CD4-positive, alpha-beta T cell treated with Interleukin-6 for 4 hours (primary cell): ENCODE data around the gene TMEM117.
"Not testable (repeated sequence)": the region's sequence is repeated elsewhere in the genome, so short reads cannot be mapped to it uniquely, and the experiment has no call there.

Experiments
- DNase-seq: peaks from one replicate; pipeline ENCODE4 v3.0.0-alpha.2; 2020; ENCODE audit warnings: mixed read lengths

TMEM117 gene

DNA sequence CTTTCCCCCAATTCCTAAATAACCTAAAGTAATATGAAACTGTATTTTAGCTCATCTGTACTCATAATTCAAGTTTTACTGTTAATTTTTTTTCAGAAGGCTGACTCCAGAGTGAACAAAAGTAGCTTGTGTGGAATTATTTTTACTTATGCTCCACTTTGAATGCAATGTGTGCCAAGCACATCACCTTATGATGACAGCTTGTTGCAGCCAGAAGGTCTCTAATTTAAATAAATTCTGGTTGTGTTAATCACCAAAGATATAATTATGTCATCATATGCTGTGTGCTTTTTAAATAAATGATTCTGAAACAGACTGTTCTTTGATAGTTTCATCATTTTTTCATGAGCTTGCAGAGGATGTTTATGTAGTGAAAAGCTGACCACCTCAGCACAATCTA, 283.1 kb downstream of the TMEM117 start:
- no peak for DNase-seq

DNA sequence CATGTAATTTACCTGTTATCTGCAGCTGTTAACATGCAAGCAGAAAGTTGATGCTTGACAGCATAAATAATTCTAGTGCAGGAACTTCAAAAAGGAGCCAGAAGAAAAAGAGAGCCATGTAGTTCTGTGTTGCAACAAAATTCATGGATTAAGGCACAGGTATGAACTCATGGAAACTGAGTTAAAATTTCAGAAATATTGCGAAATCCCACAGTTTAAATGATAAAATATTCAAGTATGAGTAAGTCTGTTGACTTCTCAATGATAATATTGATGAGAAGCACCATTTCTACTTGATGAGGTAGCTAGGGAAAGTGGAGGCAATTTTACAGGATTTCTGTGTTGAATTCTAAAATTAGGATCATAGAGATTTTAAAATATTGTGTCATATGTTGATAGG, 290.9 kb downstream of the TMEM117 start:
- no peak for DNase-seq

DNA sequence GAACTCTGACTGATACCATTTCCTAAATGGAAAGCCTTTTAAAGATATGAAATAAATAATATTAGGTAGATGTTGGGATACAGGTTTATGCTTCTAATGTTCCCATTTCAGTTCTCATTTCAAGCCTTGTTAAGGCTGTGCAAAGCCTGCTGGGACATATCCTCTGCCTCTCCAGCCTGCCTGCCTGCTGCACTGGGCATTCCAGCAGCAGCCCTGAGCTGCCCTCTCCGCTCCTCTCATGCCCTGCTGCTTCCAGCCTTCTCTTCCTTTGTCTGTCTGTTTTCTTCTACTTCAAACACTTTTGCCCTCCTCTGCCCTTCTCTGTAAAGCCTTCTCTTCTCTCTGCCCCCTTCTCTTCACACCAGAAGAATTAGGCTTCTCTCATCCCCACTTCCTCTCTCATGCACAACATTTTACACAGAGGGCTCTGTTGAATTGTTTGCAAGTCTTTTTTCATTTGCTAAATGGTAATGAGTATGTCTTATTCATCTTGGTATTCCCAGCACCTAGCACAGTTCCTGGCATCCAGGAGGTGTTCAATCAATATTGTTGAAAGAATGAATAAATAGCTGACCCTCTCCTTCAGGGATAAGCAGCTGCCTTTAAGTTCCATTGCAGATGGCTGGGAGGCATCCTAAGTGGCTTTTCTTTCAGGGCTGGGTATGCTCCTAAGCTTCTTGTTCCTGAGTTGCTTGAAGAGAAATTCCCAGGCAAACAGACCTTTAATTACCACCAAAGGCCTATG, 292.3 kb downstream of the TMEM117 start:
- no peak for DNase-seq

DNA sequence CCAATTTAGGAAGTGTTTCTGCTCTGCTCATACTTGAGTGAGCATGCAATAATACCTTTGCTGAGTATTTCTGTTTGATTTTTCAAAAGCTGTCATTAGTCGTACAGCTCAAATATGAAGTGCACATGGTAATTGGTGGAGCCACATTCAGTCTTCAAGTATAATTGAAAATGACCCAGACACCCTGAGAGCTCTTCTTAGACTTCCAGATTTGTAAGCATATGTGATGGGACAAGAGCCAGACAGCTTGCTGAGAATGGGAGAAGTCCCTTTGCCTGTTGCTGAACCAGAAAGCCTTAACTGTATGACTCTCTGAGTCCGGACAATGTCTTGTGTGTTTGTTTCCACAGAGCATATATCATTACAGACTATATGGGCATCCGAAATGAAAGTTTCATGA, 307.3 kb downstream of the TMEM117 start:
- DNase-seq: no peak

DNA sequence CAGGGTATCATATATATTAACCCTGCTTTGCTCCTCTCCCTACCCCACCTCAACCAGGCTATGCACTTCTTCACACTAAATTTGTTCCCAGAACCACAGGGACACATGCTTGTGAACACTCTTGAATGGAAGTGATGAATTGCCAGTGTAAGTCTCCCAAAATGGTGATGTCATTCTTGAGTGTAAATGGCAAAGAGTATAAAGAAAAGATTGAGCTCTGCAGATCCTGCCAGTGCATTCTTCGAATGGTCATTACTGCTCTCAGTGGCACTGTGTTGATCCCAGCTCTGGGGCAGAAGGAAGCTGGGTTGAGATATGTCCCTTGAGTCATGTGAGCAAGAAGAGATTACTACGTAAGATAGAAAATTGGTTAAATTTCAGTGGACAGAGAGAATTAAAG, 313.1 kb downstream of the TMEM117 start:
- DNase-seq: no peak

DNA sequence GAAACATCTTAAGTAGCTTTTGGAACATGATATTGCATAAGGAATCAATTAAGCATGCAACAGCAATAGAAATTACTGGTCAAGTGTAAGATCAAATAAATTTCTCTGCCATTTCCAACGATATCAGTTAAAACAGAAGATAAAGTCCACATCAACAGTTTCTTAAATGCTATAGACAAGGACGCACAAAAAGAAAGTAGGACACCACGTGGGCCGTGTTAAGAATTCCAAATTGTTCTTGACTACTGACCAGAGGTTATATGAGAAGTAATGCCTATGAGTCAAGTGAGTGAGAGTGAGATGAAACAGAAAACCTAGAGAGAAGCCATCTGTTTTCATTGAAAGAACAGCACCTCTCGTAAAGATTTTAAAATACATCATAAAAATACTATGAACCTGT, 318.2 kb downstream of the TMEM117 start:
- no peak for DNase-seq

DNA sequence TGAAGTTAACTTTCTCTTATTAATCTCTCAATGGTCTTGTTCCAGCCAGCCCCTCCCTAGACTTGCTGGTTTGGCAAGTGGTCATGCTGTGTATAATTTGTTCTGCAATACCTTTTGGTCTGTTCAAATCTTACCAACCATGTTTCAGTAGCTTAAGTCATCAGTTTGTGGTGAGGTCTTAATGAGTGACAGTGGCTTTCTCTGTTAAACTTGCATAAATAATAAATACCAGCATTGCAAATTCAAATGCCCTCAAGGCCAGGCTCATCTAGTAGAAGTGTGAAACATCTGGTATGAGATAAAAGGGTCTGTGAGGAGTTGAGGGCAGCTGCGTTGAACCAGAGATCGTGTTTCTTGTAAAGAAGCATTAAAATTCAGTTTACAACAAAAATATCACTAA, 319.5 kb downstream of the TMEM117 start:
- no peak for DNase-seq

DNA sequence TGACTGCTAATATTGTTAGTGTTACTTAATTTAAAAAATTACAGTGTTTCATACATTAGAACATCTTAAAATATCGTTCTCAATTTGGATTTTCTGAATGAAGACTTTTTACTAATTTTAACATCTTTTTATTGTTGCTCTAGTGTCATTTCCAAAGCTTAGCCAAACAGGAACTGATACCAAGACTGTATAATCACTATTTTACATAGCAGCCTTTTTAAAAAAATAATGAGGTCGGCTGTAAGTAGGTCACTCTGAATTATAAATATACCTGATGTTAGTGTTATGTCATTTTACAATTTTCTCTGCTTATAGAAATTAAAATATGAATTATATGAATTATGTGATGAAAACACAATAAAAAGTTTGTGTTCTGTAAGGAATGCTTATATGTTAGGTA, 321.5 kb downstream of the TMEM117 start:
- DNase-seq: no peak

DNA sequence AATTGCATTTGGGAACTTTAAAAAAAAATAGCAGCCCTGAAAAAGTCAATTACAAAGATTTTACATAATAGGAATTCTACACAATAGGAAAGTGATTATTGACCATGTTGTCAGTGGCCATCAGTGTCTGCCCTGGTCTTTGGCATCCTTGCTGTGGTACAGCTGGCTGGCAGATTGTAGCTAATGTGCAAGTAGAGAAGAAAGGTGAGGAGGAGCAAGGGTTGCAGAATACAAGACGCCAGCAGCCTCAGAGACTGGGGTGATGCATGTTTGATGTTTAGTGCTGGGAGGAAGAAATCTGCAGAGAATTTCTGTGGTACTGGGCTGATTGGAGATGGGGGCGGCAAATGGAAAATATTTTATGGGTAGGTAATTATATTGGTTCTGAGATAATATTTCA, 322.9 kb downstream of the TMEM117 start:
- DNase-seq: no peak

DNA sequence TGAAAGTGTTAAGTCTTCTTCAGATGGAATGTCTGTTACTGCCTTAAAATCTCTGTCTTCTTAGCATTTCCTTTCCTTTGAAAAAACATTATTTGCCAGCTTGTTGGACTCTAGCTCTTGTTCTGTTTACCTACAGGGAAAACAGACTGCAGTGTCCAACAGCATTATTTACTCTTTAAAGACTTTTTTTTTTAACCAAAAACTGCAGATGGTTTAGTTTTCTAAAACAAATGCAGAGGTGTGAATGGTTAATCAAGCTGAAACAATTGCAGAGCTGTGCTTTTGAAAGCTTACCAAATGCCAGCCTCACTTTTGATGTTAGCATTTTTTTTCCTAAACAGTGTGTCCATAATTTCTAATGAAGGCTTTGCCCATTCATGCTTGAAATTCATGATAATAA, 323.3 kb downstream of the TMEM117 start:
- DNase-seq: no peak

DNA sequence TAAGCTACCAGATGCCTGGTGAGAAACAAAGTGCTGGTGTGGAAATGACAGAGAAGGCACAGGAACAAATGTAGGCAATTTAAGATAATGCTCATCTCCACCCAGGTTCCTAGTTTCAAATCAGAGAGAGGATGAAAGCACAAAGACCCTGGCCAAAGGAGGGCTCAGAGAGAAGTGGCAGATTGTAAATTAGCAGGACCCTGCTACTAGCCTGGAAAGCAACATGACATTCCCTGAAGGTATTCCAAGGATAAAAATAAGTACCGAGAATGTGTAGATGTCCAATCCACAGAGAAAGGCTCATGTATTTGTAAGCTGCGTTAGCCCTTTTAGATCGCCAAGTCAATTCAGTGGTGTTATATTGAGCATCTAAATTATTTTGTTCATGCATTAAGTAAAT, 324.0 kb downstream of the TMEM117 start:
- no peak for DNase-seq

DNA sequence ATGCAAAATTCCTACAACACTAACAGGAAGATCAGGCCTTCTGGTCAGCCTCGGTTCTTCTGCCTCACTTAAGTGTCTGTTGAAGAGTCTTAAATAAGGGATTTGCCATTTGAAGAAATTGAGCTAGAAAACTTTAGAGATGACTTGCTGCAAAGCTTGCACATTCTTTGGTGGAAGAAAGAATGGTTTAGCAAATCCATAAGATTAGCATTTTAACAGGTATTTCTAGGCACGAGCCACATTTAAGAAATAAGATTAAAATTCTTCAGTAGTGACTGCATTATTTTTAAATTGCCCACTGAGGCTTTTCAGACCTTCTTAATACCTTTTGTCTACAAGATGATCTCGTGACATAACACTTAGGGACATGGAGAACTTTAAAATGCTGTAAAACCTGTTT, 327.1 kb downstream of the TMEM117 start:
- no peak for DNase-seq

DNA sequence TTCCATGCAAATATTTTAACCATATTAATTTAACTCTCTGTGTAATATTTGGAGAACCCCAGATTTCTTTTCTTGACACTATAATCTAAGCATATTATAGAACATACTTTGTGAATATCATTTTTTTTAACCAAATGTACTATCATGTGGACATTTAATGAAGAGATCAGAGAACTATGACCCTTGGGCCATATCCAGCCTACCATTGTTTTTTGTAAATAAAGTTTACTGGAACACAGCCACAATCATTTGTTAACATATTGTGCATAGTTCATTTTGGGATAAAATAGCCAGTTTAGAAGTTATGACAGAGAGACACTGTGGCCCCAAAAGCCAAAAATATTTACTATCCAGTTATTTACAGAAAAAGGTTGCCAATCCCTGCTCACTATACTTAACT, 338.2 kb downstream of the TMEM117 start:
- no peak for DNase-seq

DNA sequence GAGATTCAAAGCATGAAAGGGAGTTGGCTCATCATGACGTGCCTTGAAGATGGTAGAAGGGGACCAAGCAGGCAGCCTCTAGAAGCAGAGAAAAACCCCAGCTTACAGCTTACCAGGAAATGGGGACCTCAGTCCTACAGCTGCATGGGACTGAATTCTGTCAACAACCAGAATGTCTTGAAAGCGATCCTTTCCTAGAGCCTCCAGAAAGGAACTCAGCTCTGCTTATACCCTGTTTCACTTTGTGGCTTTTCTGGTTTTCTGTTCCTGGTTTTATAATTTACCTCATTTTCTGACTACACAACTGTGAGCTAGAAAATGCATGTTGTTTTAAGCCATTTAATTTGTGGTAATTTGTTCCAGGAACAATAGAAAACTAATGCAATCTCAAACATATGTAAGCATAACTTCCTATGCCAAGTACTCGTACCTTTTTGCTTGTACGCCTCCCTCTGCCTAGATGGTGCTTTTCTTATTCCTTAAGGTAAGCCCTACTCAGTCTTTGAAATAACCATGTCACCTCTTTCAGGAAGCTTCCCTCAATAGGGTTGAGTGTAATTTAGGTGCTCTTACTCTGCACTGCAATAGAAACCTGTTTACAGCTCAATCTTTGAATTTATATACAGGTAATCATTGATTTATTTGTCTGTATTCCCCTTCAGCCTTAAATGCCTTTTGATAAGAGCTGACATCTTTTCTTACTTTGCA, 348.8 kb downstream of the TMEM117 start:
- DNase-seq: no peak

DNA sequence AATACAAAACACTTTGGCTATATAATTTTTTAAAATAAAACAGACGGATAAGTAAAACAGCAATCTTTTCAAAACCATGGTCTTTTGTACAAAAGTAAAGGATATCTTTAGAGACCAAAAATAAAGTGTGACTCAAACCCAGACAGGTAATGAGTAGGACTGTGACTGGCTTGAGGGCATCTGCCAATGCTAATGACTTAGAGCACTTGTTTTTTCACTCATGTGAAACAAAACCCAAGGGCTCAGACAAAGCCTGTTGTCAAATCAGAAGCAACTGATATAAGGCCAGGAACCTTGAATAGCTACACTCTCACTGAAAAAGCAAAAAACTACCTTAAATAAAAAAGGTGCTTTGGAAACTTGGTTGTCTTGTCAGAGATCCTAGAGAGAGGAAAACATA, 357.4 kb downstream of the TMEM117 start:
- DNase-seq: no peak

DNA sequence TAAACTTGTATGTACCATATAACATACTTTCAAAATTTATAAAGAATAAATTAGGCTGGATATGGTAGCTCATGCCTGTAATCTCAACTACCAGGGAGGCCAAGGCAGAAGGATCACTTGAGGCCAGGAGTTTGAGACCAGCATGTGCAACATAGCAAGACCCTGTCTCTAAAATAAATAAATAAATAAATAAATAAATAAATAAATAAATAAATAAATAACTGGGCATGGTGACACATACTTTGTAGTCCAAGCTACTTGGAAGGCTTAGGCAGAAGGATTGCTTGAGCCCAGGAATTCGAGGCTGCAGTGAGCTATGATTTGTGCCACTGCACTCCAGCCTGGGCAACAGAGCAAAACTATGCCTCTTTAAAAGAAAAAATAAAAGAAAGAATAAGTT, 359.8 kb downstream of the TMEM117 start:
- not testable (repeated sequence) for DNase-seq

DNA sequence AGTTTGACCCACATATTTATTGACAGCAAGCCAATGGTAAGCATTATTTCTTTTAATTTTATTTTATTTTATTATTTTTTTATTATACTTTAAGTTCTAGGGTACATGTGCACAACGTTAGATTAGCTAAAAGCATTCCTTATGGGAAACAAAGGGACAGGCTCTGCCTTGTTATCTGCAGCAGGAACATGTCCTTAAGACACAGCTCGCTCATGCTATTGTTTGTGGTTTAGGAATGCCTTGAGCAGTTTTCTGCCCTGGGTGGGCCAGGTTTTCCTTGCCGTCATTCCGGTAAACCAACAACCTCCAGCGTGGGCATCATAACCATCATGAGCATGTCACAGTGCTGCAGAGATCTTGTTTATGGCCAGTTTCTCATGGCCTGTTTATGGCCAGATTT, 370.2 kb downstream of the TMEM117 start:
- DNase-seq: no peak

DNA sequence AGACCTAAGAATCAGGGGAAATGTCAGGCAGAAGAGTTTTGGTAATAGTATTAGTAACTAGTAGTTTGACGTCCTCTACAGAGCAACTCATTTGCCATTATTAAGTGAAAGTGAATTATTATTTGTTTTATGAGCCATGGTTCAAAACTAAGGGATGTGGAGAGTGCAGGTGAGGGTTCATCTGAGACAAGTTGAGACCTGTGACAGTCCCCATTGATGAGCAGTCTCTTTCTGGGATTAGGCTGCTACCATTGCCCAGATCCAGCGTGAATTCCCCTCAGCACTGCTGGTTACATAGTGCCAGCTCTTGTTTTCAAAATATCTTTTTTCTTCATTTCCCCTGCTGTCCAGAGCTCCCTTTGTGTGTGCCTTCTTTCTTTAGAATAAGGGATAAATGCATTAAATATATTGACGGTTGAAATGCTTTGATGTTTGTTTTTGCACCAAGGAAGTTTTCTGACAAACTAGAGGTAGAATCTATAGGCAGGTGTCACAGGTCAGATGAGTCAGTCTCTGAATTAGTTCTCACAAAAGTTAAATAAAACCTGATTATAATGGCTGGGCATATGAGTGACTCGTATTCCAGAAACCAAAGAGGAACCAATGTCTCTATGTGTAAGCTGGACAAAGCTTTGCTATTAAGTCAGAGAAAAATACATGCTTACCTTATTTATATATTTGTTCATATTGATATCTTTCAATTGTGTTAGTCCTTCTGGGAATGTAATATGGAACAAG, 381.4 kb downstream of the TMEM117 start:
- DNase-seq: no peak

DNA sequence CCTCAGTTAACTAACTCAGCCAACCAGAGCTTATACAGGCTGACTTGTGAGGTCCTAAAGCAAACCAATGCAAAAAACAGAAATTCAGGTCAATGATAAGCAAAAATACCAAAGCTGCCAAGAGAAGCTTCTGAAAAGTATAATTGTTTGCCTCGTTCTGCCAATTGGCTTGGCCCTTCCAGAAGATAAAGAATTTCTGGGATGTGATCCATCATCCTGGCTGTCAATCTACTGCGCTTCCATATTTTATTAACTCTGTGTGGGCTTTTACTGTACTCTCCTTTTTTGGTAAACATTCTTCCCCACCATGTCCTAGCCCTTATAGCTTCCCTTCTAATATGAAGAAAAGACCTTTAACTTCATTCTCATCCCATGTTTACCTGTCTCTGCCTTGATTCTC, 387.9 kb downstream of the TMEM117 start:
- no peak for DNase-seq

DNA sequence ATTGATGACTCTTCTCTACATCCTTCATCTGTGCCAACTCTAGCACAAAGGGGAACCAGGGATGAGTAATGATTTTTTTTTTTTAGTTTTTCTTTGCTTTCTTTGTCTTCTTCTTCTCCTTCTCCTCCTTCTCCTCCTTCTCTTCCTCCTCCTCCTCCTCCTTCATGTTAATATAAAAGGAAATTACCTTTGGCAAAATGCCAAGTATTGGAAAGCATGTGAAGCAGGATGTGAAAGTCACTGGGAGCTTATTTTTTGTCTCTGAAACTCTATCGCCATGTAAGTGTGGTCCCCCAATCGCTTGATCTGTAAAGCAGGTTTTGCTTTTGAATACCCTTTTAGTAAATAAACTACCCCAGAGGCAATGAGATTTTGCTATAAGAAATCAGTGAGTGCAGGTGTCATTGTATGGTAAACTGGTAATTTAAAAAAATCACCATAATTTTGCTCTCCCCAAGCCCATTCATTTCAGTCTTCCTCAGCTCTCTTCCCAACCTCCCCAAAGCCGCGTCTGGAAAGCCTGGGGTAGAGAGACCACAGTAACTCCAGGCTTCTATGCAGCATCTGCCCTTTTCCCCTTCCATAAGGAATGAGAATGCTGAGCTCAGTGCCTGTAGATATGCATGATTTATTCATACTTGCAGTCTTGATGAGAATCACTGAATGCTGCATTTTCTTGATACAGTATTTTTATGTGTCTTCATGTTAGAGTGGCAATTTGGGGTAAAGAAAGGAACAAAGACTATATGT, 388.7 kb downstream of the TMEM117 start:
- no peak for DNase-seq

DNA sequence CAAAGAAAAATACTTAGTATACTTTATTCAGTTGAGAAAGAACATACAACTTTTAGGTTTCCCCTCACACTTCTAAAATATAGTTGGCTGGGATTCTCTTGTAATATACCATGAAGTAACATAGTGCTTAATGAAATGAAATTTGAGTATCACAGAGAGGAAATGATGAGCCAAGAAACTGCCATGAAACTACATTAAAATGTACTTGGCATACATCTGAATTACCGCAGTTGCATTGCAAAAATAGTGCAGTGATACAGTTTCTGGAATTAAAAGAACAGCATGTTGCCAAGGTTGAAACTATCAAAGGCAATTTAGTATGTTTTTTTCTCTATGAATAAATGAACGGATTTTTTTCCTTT, 389.2 kb downstream of the TMEM117 start:
- no peak for DNase-seq

DNA sequence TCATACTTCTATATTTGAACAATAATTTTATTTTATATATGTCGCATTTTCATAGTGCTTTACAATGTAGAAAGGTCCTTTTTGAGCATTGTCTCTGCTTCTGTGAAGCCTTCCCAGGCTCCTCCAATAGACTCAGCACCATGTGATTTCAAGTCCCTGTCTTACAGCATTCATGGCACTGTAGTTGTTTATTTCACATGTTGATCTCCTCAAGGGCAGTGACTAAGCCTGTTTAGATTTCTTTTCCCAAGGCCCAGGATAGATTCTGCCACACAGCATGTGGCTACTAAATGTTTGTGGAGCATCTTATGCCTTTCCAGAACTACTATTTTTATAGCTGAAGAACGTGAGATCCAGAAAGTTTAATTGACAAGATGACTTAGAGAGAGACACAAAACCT, 391.7 kb downstream of the TMEM117 start:
- no peak for DNase-seq

DNA sequence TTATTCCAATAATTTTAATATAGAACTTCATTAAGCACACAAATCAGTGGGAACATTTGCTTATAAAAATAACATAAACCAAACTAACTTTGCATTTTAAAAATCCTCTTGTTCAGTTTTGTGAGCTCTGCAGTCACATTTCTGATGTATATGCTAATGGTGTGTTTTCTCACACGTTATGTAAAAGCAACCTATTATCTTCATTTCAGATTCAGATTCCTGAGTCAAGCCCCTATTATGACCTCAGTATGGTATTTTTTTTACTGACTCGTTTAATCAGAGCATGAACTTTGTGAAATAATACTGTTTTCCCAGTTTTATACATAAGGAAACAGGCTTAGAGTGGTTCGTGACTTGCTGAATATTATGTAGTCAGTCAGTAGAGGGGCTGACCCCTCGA, 394.0 kb downstream of the TMEM117 start:
- DNase-seq: no peak
